ENCODE measurements around the gene MYOF.

GRCh38 chr10:93370961-93371360 lies 111.2 kb downstream of the MYOF start:
- no peak for TF ChIP-seq CTCF (IDR thresholded peaks at IDR 0.05)
- TF ChIP-seq ZFX (IDR thresholded peaks at IDR 0.05; ENCODE audit: borderline replicate concordance) = no peak
